K562 (cell line): ENCODE data around the gene WSCD2. TPM values are rescaled to one million over a fixed set of nuclear protein-coding genes. Genes with fewer than 3 reads are reported as not detected.

Source experiments
- BCOR ChIP-seq: fragments of 450-650 bp; IDR thresholded peaks from 2 replicates; pipeline ENCODE4 v1.6.1; 2016
- CC2D1A ChIP-seq: fragments of 450-650 bp; IDR thresholded peaks from 2 replicates; pipeline ENCODE4 v1.6.1; 2017; ENCODE audit warnings: mild to moderate bottlenecking
- CHD2 ChIP-seq: IDR thresholded peaks from 2 replicates; pipeline ENCODE4 v1.6.1; 2011; ENCODE audit warnings: low read depth, low read length
- ELF1 ChIP-seq: fragments of 200-800 bp; sonication (Bioruptor generic); IDR thresholded peaks from 2 replicates; pipeline ENCODE4 v1.6.1; 2016; ENCODE audit warnings: missing genetic modification characterization, missing compliant biosample characterization
- ETV5 ChIP-seq: sonication (generic); formaldehyde crosslinking; IDR thresholded peaks from 2 replicates; pipeline ENCODE4 v1.4.0; 2020; ENCODE audit warnings: low read depth, mild to moderate bottlenecking, missing genetic modification reagents
- HNRNPLL ChIP-seq: fragments of 200-400 bp; formaldehyde crosslinking; IDR thresholded peaks from 2 replicates; pipeline ENCODE4 v1.6.1; 2017; ENCODE audit warnings: low read length, low read depth, mild to moderate bottlenecking; ENCODE audit not compliant: poor library complexity, severe bottlenecking
- KDM1A ChIP-seq, 2 experiments: fragments of 450-650 bp; IDR thresholded peaks; 2 replicates each; pipeline ENCODE4 v1.6.1; 2016; ENCODE audit warnings: mild to moderate bottlenecking in 2 of 2
- MED1 ChIP-seq: sonication (generic); formaldehyde crosslinking; IDR thresholded peaks from 2 replicates; pipeline ENCODE4 v1.8.1; 2023; ENCODE audit warnings: missing genetic modification reagents, borderline replicate concordance
- MYBL2 ChIP-seq, 2 experiments: fragments of 450-650 bp in 1 of 2; sonication (generic) in 1 of 2; formaldehyde crosslinking in 1 of 2; IDR thresholded peaks; 2 replicates each; pipeline versions ENCODE4 v1.6.1 to v1.8.1; 2017 to 2022; ENCODE audit warnings: borderline replicate concordance in 1 of 2, inconsistent platforms in 1 of 2, low read depth in 1 of 2, mild to moderate bottlenecking in 1 of 2, missing genetic modification reagents in 1 of 2, moderate library complexity in 1 of 2
- PRMT5 ChIP-seq: sonication (generic); formaldehyde crosslinking; IDR thresholded peaks from 2 replicates; pipeline ENCODE4 v1.5.0; 2020; ENCODE audit warnings: missing genetic modification reagents
- RBM17 ChIP-seq: fragments of 200-400 bp; formaldehyde crosslinking; IDR thresholded peaks from 2 replicates; pipeline ENCODE4 v1.6.1; 2017; ENCODE audit warnings: low read depth, mild to moderate bottlenecking, low read length, borderline replicate concordance
- SOX6 ChIP-seq: fragments of 450-650 bp; IDR thresholded peaks from 2 replicates; pipeline ENCODE4 v1.6.1; 2014; ENCODE audit warnings: mild to moderate bottlenecking
- SPI1 ChIP-seq: IDR thresholded peaks from 2 replicates; pipeline ENCODE4 v1.6.1; 2011; ENCODE audit warnings: low read depth, low read length, control low read depth, borderline replicate concordance
- ZFP30 ChIP-seq: fragments of 250-450 bp; sonication (Bioruptor Pico); IDR thresholded peaks from 2 replicates; pipeline ENCODE4 v1.8.0; 2022; ENCODE audit warnings: moderate library complexity, mild to moderate bottlenecking, inconsistent platforms, borderline replicate concordance
- ZKSCAN8 ChIP-seq: fragments of 200-800 bp; sonication (Bioruptor generic); IDR thresholded peaks from 2 replicates; pipeline ENCODE4 v1.6.1; 2016; ENCODE audit warnings: missing genetic modification characterization, missing compliant biosample characterization
- polyA plus RNA-seq, 8 experiments: library from polyadenylated mRNA; depleted of rRNA in 4 of 8; stranded (reverse) in 5 of 8; unstranded in 3 of 8; fragments of >200 nt; fragmentation: Nextera tagmentation in 2 of 8; fragmentation: Illumina TruSeq in 1 of 8; extraction: Ambion mirVana in 2 of 8; extraction: Trizol in 1 of 8; gene quantifications; 2 replicates each; pipeline versions ENCODE4 v1.2.1 to v1.2.3, GENCODE V29; 2011 to 2014; ENCODE audit warnings: inconsistent platforms in 1 of 8, missing spikeins in 1 of 8
- total RNA-seq, 7 experiments: library from RNA; depleted of rRNA in 6 of 7; stranded (reverse); fragments of >200 nt in 6 of 7; fragmentation: Illumina TruSeq in 2 of 7; extraction: Trizol in 2 of 7; gene quantifications; 2 replicates each; pipeline versions ENCODE4 v1.2.1 to v1.2.3, GENCODE V29; 2011 to 2021; ENCODE audit warnings: low replicate concordance in 1 of 7
- TF ChIP-seq, protein P1 (sequence below): fragments of 250-450 bp; sonication (Bioruptor Pico); IDR thresholded peaks from 2 replicates; pipeline ENCODE4 v1.4.0; 2020; ENCODE audit warnings: mild to moderate bottlenecking

Gene WSCD2
- total and polyA plus RNA-seq, 9 of the 15 experiments (the other 6 are each of a cell fraction or from before 2014, with no cell fraction given) = 0.72 to 14.1 (median 4.0) TPM

DNA sequence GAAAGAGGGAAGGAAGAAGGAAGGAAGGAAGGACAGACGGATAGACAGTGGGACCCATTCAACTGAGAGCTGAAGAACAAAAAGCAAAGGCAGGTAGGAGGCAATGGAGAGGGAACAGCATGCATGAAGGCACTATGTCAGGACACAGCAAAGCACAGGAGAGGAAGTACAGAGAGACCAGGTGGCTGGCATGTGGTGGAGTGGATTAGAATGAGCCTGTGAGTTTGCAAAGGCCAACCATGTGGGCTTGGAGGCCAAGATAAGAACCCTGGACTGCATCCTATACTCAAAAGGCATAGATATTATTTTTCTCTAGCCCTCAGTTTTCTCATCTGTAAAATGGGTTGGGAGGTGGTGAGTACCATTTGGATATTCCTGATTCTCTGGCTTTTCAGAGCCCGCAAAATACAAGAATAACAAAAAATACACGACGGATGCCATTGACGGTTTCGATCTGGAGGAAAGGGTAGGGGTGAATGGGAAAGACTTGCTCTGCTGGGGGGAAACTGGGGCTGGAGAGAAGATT lies 102.9 kb downstream of the WSCD2 start (continued):
- TF ChIP-seq, protein P1, sequence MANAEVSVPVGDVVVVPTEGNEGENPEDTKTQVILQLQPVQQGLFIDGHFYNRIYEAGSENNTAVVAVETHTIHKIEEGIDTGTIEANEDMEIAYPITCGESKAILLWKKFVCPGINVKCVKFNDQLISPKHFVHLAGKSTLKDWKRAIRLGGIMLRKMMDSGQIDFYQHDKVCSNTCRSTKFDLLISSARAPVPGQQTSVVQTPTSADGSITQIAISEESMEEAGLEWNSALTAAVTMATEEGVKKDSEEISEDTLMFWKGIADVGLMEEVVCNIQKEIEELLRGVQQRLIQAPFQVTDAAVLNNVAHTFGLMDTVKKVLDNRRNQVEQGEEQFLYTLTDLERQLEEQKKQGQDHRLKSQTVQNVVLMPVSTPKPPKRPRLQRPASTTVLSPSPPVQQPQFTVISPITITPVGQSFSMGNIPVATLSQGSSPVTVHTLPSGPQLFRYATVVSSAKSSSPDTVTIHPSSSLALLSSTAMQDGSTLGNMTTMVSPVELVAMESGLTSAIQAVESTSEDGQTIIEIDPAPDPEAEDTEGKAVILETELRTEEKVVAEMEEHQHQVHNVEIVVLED = no peak
- no peak for TF ChIP-seq ETV5 (CRISPR knock-in tag)
- no peak for TF ChIP-seq CC2D1A
- no peak for TF ChIP-seq MED1
- no peak for TF ChIP-seq ELF1 (tag)
- TF ChIP-seq BCOR = peak; percentile 63; the same call in 1 of the 2 replicates
- no peak for TF ChIP-seq SOX6
- TF ChIP-seq HNRNPLL = no peak
- TF ChIP-seq CHD2 = no peak
- no peak for TF ChIP-seq ZFP30 (CRISPR knock-in tag)
- peak in 1 of 2 experiments; percentile 40; a peak in 1 of 4 replicates for TF ChIP-seq KDM1A (IDR thresholded peaks at IDR 0.05)
- TF ChIP-seq SPI1 = 0 out of 2 replicates have a peak, but pooled peaks have one; percentile 21
- no peak for TF ChIP-seq MYBL2 (IDR thresholded peaks at IDR 0.05; ENCODE audit: low read depth)
- TF ChIP-seq MYBL2 (CRISPR knock-in tag; IDR thresholded peaks at IDR 0.05; ENCODE audit: borderline replicate concordance) = no peak
- TF ChIP-seq RBM17 = no peak
- no peak for TF ChIP-seq PRMT5 (CRISPR knock-in tag)
- no peak; the same call in 1 of the 2 replicates for TF ChIP-seq ZKSCAN8
